ENCODE results near the gene ARL5A.
"Not testable (repeated sequence)": the region's sequence is repeated elsewhere in the genome, so short reads cannot be mapped to it uniquely, and the experiment has no call there.

DNA sequence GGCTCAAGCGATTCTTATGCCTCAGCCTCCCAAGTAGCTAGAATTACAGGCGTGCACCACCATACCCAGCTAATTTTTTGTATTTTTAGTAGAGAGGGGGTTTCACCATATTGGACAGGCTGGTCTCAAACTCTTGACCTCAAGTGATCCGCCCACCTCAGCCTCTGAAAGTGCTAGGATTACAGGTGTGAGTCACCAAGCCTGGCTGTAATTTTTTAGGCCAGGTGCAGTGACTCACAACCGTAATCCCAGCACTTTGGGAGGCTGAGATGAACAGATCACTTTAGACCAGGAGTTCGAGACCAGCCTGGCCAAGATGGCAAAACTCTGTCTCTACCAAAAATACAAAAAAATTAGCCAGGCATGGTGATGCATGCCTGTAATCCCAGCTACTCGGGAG, 33.8 kb downstream of the ARL5A start:
- TF ChIP-seq, protein P1, sequence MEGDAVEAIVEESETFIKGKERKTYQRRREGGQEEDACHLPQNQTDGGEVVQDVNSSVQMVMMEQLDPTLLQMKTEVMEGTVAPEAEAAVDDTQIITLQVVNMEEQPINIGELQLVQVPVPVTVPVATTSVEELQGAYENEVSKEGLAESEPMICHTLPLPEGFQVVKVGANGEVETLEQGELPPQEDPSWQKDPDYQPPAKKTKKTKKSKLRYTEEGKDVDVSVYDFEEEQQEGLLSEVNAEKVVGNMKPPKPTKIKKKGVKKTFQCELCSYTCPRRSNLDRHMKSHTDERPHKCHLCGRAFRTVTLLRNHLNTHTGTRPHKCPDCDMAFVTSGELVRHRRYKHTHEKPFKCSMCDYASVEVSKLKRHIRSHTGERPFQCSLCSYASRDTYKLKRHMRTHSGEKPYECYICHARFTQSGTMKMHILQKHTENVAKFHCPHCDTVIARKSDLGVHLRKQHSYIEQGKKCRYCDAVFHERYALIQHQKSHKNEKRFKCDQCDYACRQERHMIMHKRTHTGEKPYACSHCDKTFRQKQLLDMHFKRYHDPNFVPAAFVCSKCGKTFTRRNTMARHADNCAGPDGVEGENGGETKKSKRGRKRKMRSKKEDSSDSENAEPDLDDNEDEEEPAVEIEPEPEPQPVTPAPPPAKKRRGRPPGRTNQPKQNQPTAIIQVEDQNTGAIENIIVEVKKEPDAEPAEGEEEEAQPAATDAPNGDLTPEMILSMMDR (IDR thresholded peaks at IDR 0.05) = not testable (repeated sequence)
- TF ChIP-seq POLR2A (IDR thresholded peaks at IDR 0.05) = not testable (repeated sequence)
